IMR-90 (cell line): ENCODE results near the gene WDR91. TPM values are rescaled to one million over a fixed set of nuclear protein-coding genes. Genes with fewer than 3 reads are reported as not detected.

Experiments
- ATAC-seq: fragments of 200-7000 bp; cut with Tn5 transposase; 2 replicates; pipeline ENCODE4 v1.9.1; 2020; ENCODE audit warnings: low read depth, mild to moderate bottlenecking, moderate library complexity
- BruUV-seq: library from RNA; stranded (reverse); fragments of 400-500 nt; replicated peaks from 2 replicates; lab custom pipeline; 2021; lab: Mats Ljungman, UMichigan
- CTCF ChIA-PET: fragments of 300-600 bp; formaldehyde crosslinking; extraction: SDS; loops from one replicate; lab custom pipeline; 2021; ENCODE audit warnings: antibody characterized with exemption; lab: Yijun Ruan, JAX
- POLR2A ChIA-PET: fragments of 300-600 bp; sonication (Branson Sonifier 250); formaldehyde crosslinking; loops from one replicate; lab custom pipeline; 2022; ENCODE audit warnings: antibody characterized with exemption; ENCODE audit not compliant: unreplicated experiment; lab: Charles Lee
- DNase-seq: peaks from one replicate; pipeline ENCODE4 v3.0.0; 2013
- H2AFZ ChIP-seq: replicated peaks from 2 replicates; pipeline ENCODE3; 2013; ENCODE audit warnings: low read length, mild to moderate bottlenecking; ENCODE audit not compliant: poor library complexity
- H2AK5ac ChIP-seq: 2 replicates; pipeline ENCODE4 v1.6.1; 2013; ENCODE audit warnings: low read depth, low read length, inconsistent platforms
- H2AK9ac ChIP-seq: replicated peaks from 2 replicates; pipeline ENCODE3; 2013; ENCODE audit warnings: mild to moderate bottlenecking, low read depth, low read length, moderate library complexity; ENCODE audit not compliant: poor library complexity
- H2BK120ac ChIP-seq: 2 replicates; pipeline ENCODE4 v1.6.1; 2013; ENCODE audit warnings: low read depth, low read length, inconsistent platforms
- H2BK15ac ChIP-seq: 3 replicates; pipeline ENCODE4 v1.6.1; 2013; ENCODE audit warnings: low read depth, low read length, inconsistent platforms
- H2BK20ac ChIP-seq: 2 replicates; pipeline ENCODE4 v1.6.1; 2013; ENCODE audit warnings: low read depth, mild to moderate bottlenecking, inconsistent platforms, low read length, moderate library complexity
- H2BK5ac ChIP-seq: 2 replicates; pipeline ENCODE4 v1.6.1; 2013; ENCODE audit warnings: mild to moderate bottlenecking, low read depth, low read length, inconsistent platforms; ENCODE audit not compliant: poor library complexity, severe bottlenecking
- H3K14ac ChIP-seq: replicated peaks from 2 replicates; pipeline ENCODE4 v1.6.1; 2013; ENCODE audit warnings: low read depth, low read length, inconsistent platforms
- H3K18ac ChIP-seq: 2 replicates; pipeline ENCODE4 v1.6.1; 2013; ENCODE audit warnings: low read depth, low read length, control low read depth
- H3K23ac ChIP-seq: 2 replicates; pipeline ENCODE4 v1.6.1; 2013; ENCODE audit warnings: low read depth, low read length, inconsistent platforms
- H3K27ac ChIP-seq: 2 replicates; pipeline ENCODE4 v1.5.1; 2013; ENCODE audit warnings: mild to moderate bottlenecking, control low read depth, low read length; ENCODE audit not compliant: insufficient read depth
- H3K27me3 ChIP-seq: 2 replicates; pipeline ENCODE4 v1.6.1; 2013; ENCODE audit warnings: low read length; ENCODE audit not compliant: control insufficient read depth, insufficient read depth
- H3K36me3 ChIP-seq: 2 replicates; pipeline ENCODE4 v1.6.1; 2013; ENCODE audit warnings: low read length, mixed read lengths; ENCODE audit not compliant: control insufficient read depth, insufficient read depth
- H3K4ac ChIP-seq: 2 replicates; pipeline ENCODE4 v1.6.1; 2013; ENCODE audit warnings: low read depth, low read length, inconsistent platforms
- H3K4me1 ChIP-seq: 2 replicates; pipeline ENCODE4 v1.6.1; 2013; ENCODE audit warnings: low read length, mixed read lengths; ENCODE audit not compliant: control insufficient read depth, insufficient read depth
- H3K4me2 ChIP-seq: 2 replicates; pipeline ENCODE4 v1.6.1; 2013; ENCODE audit warnings: low read depth, mild to moderate bottlenecking, control low read depth, low read length, moderate library complexity
- H3K4me3 ChIP-seq: 2 replicates; pipeline ENCODE4 v1.5.1; 2013; ENCODE audit warnings: low read depth, mild to moderate bottlenecking, control low read depth, low read length, moderate library complexity; ENCODE audit not compliant: insufficient read depth
- H3K56ac ChIP-seq: 2 replicates; pipeline ENCODE4 v1.6.1; 2013; ENCODE audit warnings: low read length, inconsistent platforms; ENCODE audit not compliant: insufficient read depth; ENCODE audit errors: extremely low read depth
- H3K79me1 ChIP-seq, 2 experiments: 2 replicates each; pipeline ENCODE4 v1.6.1; 2013; ENCODE audit warnings: low read length in 2 of 2, inconsistent platforms in 1 of 2, low read depth in 1 of 2
- H3K9ac ChIP-seq: 2 replicates; pipeline ENCODE4 v1.6.1; 2013; ENCODE audit warnings: low read depth, low read length, control low read depth
- H3K9me1 ChIP-seq: 2 replicates; pipeline ENCODE4 v1.6.1; 2013; ENCODE audit warnings: low read length, inconsistent platforms; ENCODE audit not compliant: insufficient read depth
- H3K9me3 ChIP-seq: 2 replicates; pipeline ENCODE4 v1.6.1; 2013; ENCODE audit warnings: low read length; ENCODE audit not compliant: control insufficient read depth, insufficient read depth
- H4K20me1 ChIP-seq: 2 replicates; pipeline ENCODE4 v1.6.1; 2013; ENCODE audit warnings: low read length, inconsistent platforms; ENCODE audit not compliant: insufficient read depth
- H4K5ac ChIP-seq: 2 replicates; pipeline ENCODE4 v1.6.1; 2013; ENCODE audit warnings: mild to moderate bottlenecking, low read depth, low read length, control low read depth
- H4K8ac ChIP-seq, 2 experiments: 2 replicates each; pipeline ENCODE4 v1.6.1; 2013; ENCODE audit warnings: low read depth in 2 of 2, low read length in 2 of 2, control low read depth in 1 of 2, inconsistent platforms in 1 of 2
- H4K91ac ChIP-seq: 2 replicates; pipeline ENCODE4 v1.6.1; 2013; ENCODE audit warnings: low read depth, low read length, inconsistent platforms; ENCODE audit not compliant: insufficient read depth
- BHLHE40 ChIP-seq: fragments of 150-350 bp; IDR thresholded peaks from 2 replicates; pipeline ENCODE4 v1.6.1; 2016; ENCODE audit warnings: mild to moderate bottlenecking, low read depth, low read length
- CEBPB ChIP-seq: IDR thresholded peaks from 2 replicates; pipeline ENCODE4 v1.6.1; 2012; ENCODE audit warnings: low read depth, low read length, improper control_type of control experiment
- CHD1 ChIP-seq: IDR thresholded peaks from 2 replicates; pipeline ENCODE4 v1.6.1; 2012; ENCODE audit warnings: low read depth, low read length, improper control_type of control experiment
- FOS ChIP-seq: fragments of 150-350 bp; IDR thresholded peaks from 2 replicates; pipeline ENCODE4 v1.6.1; 2016; ENCODE audit warnings: low read depth, low read length
- MAFK ChIP-seq: IDR thresholded peaks from 2 replicates; pipeline ENCODE4 v1.6.1; 2012; ENCODE audit warnings: low read depth, low read length, improper control_type of control experiment
- MXI1 ChIP-seq: IDR thresholded peaks from 2 replicates; pipeline ENCODE4 v1.6.1; 2012; ENCODE audit warnings: low read depth, mild to moderate bottlenecking, low read length, moderate library complexity, borderline replicate concordance
- RAD21 ChIP-seq: IDR thresholded peaks from 2 replicates; pipeline ENCODE4 v1.6.1; 2012; ENCODE audit warnings: low read length, improper control_type of control experiment
- RFX5 ChIP-seq: IDR thresholded peaks from 2 replicates; pipeline ENCODE4 v1.8.0; 2012; ENCODE audit warnings: low read depth, mild to moderate bottlenecking, low read length, moderate library complexity
- SMC3 ChIP-seq: fragments of 150-350 bp; IDR thresholded peaks from 2 replicates; pipeline ENCODE4 v1.6.1; 2016; ENCODE audit warnings: low read depth, mild to moderate bottlenecking, antibody characterized with exemption, low read length, moderate library complexity
- WGBS, 2 experiments: methylation state at CpG; one replicate each; pipeline versions ENCODE4 v1.1.5 to v1.1.7; 2013; ENCODE audit warnings: missing lambda C conversion rate in 2 of 2; ENCODE audit not compliant: insufficient read length in 1 of 2; ENCODE audit errors: extremely low coverage in 2 of 2; 5-methylcytosine and 5-hydroxymethylcytosine counted together
- dilution Hi-C: fragments of 300-500 bp; cut with HindIII; formaldehyde crosslinking; loops from one replicate; pipeline ENCODE4 v1.14.3; 2018; ENCODE audit warnings: low sequenced_read_pairs; ENCODE audit not compliant: unreplicated experiment
- in situ Hi-C: fragments of 300-500 bp; cut with MboI; formaldehyde crosslinking; loops from 3 replicates; pipeline ENCODE4 v1.14.3; 2019; ENCODE audit warnings: low sequenced_read_pairs, inconsistent platforms, mixed read lengths
- intact Hi-C: fragments of 100-400 bp; cut with micrococcal nuclease; formaldehyde crosslinking; loops from 2 replicates; pipeline ENCODE4 v1.10.0; 2022
- polyA plus RNA-seq, 3 experiments: library from polyadenylated mRNA; depleted of rRNA; stranded (reverse); fragments of >200 nt; gene quantifications; 2 replicates each; pipeline ENCODE4 v1.2.3, GENCODE V29; 2012; ENCODE audit warnings: low replicate concordance in 1 of 3
- total RNA-seq: library from RNA; depleted of rRNA; stranded (reverse); fragments of >200 nt; gene quantifications from 2 replicates; pipeline ENCODE4 v1.2.3, GENCODE V29; 2012
- TF ChIP-seq, protein P1 (sequence below): conservative IDR thresholded peaks from 2 replicates; pipeline ENCODE4 v1.5.1; 2012; ENCODE audit warnings: mild to moderate bottlenecking, low read depth, low read length, improper control_type of control experiment
- TF ChIP-seq, protein P2 (sequence below): fragments of 150-350 bp; IDR thresholded peaks from 2 replicates; pipeline ENCODE4 v1.6.1; 2016; ENCODE audit warnings: low read depth, mild to moderate bottlenecking, low read length, moderate library complexity, borderline replicate concordance

The WDR91 gene
- total and polyA plus RNA-seq, 2 of the 4 experiments (the other 2 are of a cell fraction), result 5.2 to 10.3 TPM

DNA sequence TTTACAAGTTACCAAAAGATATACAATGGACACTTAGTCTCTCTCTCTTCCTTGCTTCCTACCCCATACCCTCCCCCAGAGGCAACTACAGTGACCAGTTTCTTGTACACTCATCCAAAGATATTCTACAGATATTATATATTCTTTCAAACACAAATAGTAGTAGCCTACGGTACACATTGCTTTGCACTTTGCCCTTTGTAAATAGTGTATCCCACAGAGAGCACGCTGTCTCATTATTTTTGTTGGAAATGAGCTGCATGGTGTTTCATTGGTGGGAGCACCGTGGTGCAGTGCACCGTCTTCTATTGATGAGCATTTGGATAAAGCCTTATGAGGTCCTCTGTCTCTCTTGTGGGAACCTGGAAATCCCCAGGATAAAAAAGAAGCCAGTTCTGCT, 46.5 kb upstream of the WDR91 start:
- intact Hi-C loops, result no loop called here
- no TSS peak for BruUV-seq

More for the DNA sequence above, 46.5 kb upstream of the WDR91 start:
- Histone ChIP-seq H2AFZ (no peak overlapping the region), H2BK15ac (no peak overlapping the region), H3K56ac (no peak overlapping the region), H4K91ac (no peak overlapping the region), H3K27me3 (peaks cover 9% of the 10 kb centered on the region), H3K4ac (no peak overlapping the region), H3K9me1 (peaks cover 8% of the 10 kb centered on the region), H2BK20ac (no peak overlapping the region), H3K4me3 (no peak overlapping the region), H2AK5ac (no peak overlapping the region), H4K8ac (no peak overlapping the region), H3K36me3 (no peaks in the 10 kb centered on the region), H3K14ac (no peak overlapping the region), H3K4me2 (no peak overlapping the region), H4K20me1 (no peaks in the 10 kb centered on the region), H2AK9ac (no peak overlapping the region), H2BK120ac (no peak overlapping the region), H3K23ac (no peak overlapping the region), H3K79me1 (no peaks in the 10 kb centered on the region), H3K9ac (no peak overlapping the region), H3K18ac (no peak overlapping the region), H3K27ac (no peak overlapping the region), H3K4me1 (peaks cover 11% of the 10 kb centered on the region), H2BK5ac (no peak overlapping the region), H4K5ac (no peak overlapping the region), H3K9me3 (no peaks in the 10 kb centered on the region)
- in situ Hi-C loops (loop anchor here (25.0 kb wide), 1 partner anchor 755 kb away; no protein-coding TSS in a partner anchor), dilution Hi-C loops (no loop called here)
- TF ChIP-seq MXI1, result no peak
- TF ChIP-seq, protein P1, sequence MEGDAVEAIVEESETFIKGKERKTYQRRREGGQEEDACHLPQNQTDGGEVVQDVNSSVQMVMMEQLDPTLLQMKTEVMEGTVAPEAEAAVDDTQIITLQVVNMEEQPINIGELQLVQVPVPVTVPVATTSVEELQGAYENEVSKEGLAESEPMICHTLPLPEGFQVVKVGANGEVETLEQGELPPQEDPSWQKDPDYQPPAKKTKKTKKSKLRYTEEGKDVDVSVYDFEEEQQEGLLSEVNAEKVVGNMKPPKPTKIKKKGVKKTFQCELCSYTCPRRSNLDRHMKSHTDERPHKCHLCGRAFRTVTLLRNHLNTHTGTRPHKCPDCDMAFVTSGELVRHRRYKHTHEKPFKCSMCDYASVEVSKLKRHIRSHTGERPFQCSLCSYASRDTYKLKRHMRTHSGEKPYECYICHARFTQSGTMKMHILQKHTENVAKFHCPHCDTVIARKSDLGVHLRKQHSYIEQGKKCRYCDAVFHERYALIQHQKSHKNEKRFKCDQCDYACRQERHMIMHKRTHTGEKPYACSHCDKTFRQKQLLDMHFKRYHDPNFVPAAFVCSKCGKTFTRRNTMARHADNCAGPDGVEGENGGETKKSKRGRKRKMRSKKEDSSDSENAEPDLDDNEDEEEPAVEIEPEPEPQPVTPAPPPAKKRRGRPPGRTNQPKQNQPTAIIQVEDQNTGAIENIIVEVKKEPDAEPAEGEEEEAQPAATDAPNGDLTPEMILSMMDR, result no peak
- no peak for TF ChIP-seq RAD21
- TF ChIP-seq FOS, result no peak
- no peak for TF ChIP-seq MAFK
- TF ChIP-seq, protein P2, sequence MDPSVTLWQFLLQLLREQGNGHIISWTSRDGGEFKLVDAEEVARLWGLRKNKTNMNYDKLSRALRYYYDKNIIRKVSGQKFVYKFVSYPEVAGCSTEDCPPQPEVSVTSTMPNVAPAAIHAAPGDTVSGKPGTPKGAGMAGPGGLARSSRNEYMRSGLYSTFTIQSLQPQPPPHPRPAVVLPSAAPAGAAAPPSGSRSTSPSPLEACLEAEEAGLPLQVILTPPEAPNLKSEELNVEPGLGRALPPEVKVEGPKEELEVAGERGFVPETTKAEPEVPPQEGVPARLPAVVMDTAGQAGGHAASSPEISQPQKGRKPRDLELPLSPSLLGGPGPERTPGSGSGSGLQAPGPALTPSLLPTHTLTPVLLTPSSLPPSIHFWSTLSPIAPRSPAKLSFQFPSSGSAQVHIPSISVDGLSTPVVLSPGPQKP, result no peak
- TF ChIP-seq RFX5, result no peak
- no peak for TF ChIP-seq CEBPB
- no peak for TF ChIP-seq BHLHE40
- no peak for TF ChIP-seq SMC3
- no peak for TF ChIP-seq CHD1
- 72% methylated on average over 3 of the region's 4 CpGs; no CpG with 5 or more reads in 1 of the 2 experiments for WGBS, 2 experiments
- ATAC-seq (no peak), DNase-seq (no peak)
- ChIA-PET CTCF (interaction anchor here (1.4 kb wide), 1 partner anchor 9 kb away, joined by 3 read pairs; no protein-coding TSS in a partner anchor), POLR2A (no interaction called here)
